Measurements from ENCODE around the gene CEP95.
A peak's percentile ranks its signal among the peaks of the same experiment; 100 is the strongest.
"Not testable (repeated sequence)": the region's sequence is repeated elsewhere in the genome, so short reads cannot be mapped to it uniquely, and the experiment has no call there.

Gene CEP95

GRCh38 chr17:64494121-64494520 is 12.7 kb upstream of the CEP95 start:
- DNase-seq (ENCODE audit: extremely low read depth in 1 of 2, low read depth in 1 of 2) = no peak

DNA sequence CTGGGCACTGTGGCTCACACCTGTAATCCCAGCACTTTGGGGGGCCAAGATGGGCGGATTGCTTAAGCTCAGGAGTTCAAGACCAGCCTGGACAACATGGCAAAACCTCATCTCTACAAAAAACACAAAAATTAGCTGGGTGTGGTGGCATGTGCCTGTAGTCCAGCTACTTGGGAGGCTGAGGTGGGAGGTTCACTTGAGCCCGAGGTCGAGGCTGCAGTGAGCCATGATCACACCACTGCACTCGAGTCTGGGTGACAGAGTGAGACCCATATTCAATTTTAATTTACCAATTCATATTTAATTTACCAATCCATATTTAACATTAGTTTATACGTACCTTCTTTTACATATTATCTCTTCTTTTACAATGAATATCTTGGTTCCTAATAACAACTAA is 11.5 kb upstream of the CEP95 start:
- not testable (repeated sequence) for DNase-seq (ENCODE audit: extremely low read depth in 1 of 2, low read depth in 1 of 2)

GRCh38 chr17:64496348-64496785 is 10.4 kb upstream of the CEP95 start:
- DNase-seq (ENCODE audit: extremely low read depth in 1 of 2, low read depth in 1 of 2) = no peak

DNA sequence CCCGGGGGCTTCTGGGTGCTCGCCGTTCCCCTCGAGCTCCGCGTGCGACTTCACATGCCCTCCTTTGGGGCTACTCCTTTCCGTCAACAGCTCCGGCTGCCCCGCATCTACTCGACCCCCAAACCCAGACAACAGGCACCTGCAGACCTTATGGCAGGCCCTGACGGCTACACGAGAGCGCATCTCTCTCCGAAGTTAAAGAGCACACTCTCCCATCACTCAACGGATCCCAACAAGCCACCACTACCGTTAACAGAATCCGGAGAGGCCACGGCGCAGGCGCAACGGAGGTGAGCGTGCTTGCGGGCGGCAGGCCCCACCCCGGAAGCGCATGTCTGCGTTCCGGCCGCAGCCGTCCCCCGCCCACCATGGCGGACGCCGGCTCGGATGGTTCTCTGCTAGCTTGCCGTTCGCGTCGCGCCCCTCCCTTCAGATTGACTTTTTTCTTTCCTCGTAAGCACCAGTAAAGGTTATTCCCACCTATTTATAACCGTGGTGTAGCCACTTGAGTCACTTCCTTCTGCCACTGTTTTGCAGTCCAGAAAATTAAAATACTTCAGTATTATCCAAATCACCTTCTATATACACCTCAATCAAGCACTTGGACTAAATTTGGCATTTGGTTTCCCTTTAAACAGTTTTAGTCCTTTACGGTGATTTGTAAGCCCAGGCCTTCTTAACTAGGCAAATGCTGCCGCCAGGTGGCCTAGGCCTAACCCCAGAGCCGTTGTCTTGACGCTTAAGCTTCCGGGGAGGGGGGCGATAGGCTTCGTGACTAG is 9.8 kb upstream of the CEP95 start, which contains the start of gene POLG2:
TSS of gene POLG2 (minus strand) at position 269 of the 779 bp plus-strand sequence. CDS start at position 183, 86 bp downstream.
- peak; percentile 90 to 94 for DNase-seq (ENCODE audit: extremely low read depth in 1 of 2, low read depth in 1 of 2)

GRCh38 chr17:64497565-64498035 is 9.2 kb upstream of the CEP95 start:
- no peak for DNase-seq (ENCODE audit: extremely low read depth in 1 of 2, low read depth in 1 of 2)

GRCh38 chr17:64498308-64499203 is 8.2 kb upstream of the CEP95 start:
- DNase-seq (ENCODE audit: extremely low read depth in 1 of 2, low read depth in 1 of 2) = no peak

GRCh38 chr17:64499805-64500486 is 6.8 kb upstream of the CEP95 start:
- no peak for DNase-seq (ENCODE audit: extremely low read depth in 1 of 2, low read depth in 1 of 2)

GRCh38 chr17:64500487-64500859 is 6.3 kb upstream of the CEP95 start:
- DNase-seq (ENCODE audit: extremely low read depth in 1 of 2, low read depth in 1 of 2) = no peak

DNA sequence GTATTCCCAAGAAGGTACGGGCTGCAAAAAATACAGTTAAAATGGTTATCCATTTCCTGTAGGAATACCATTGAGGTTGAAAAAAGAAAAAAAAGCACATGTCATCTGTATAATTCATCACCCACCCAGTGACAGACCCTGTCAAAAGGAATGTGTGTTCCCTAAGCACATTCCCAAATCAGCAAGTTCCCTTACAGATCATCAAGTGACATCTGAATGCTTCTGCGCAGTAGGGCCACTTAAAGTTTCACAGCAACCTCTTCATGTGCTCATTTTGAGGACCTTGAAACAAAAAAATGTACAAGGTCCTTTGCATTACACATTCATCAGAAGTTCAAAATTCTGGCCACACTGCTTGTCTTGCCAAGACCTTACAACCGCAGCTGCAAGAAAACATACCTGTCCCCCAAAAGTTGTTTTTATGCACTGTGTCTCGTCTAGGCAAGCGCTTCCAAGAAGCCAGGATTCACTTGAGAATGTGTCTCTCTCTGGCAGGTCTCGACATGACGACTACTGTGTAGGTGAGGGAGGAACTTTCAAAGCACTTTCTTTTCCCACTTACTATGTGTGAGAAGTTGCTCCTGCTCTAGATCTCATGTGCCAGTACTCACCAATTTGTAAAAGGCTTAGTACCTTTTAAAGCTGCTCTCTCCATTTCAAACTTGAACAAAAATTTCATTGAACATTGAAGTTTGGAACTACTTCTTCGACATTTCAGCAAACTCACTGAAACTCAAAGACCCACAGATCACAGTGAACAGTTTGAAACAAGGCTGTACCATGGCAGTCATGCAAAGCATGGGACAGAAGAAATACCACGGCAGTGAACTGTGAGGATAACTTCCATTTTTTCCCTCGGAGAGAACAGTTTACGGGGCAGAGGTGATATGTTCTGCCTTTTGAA is 5.7 kb upstream of the CEP95 start:
- no peak for DNase-seq (ENCODE audit: extremely low read depth in 1 of 2, low read depth in 1 of 2)

GRCh38 chr17:64502021-64502420 is 4.8 kb upstream of the CEP95 start:
- DNase-seq (ENCODE audit: extremely low read depth in 1 of 2, low read depth in 1 of 2) = no peak

DNA sequence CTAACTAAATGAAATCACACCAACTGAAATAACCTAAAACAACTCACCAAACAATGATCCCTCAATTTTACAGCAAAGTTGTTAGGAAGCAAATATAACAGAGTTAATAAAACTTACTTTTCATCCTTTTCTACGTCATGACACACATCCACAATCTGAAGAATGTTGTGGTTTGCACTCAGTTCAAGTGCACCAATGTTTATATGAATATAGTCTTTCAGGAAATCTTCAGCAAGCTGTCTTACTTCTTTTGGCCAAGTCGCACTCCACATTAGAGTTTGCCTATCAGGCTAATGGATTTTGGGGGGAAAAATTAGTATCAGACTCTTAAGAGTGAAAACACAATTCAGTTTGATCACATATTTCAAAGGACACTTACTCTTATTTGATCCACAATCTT is 4.0 kb upstream of the CEP95 start:
- DNase-seq (ENCODE audit: extremely low read depth in 1 of 2, low read depth in 1 of 2) = no peak

DNA sequence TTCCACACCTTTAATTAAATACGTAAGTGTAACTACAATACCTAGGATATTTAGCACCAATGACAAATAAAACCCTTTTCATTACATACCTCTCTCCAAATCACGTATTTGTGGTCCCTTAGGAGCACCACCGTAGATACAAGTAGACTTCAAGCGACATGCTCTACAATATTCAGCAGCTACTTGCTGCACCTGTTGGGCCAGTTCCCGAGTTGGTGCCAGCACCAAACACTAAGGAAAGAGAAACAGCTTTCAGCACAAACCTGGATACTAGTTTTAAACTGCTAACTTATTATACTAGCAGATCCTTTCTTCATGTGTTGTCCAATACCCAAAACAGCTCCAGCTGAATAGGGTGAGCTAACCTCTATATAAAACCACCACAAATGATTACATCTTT is 3.4 kb upstream of the CEP95 start:
- no peak for DNase-seq (ENCODE audit: extremely low read depth in 1 of 2, low read depth in 1 of 2)

GRCh38 chr17:64503821-64504768 is 2.7 kb upstream of the CEP95 start:
- DNase-seq (ENCODE audit: extremely low read depth in 1 of 2, low read depth in 1 of 2) = no peak

- no peak for DNase-seq (ENCODE audit: extremely low read depth in 1 of 2, low read depth in 1 of 2)
Observed at GRCh38 chr17:64504769-64505339, 1.9 kb upstream of the CEP95 start.

DNA sequence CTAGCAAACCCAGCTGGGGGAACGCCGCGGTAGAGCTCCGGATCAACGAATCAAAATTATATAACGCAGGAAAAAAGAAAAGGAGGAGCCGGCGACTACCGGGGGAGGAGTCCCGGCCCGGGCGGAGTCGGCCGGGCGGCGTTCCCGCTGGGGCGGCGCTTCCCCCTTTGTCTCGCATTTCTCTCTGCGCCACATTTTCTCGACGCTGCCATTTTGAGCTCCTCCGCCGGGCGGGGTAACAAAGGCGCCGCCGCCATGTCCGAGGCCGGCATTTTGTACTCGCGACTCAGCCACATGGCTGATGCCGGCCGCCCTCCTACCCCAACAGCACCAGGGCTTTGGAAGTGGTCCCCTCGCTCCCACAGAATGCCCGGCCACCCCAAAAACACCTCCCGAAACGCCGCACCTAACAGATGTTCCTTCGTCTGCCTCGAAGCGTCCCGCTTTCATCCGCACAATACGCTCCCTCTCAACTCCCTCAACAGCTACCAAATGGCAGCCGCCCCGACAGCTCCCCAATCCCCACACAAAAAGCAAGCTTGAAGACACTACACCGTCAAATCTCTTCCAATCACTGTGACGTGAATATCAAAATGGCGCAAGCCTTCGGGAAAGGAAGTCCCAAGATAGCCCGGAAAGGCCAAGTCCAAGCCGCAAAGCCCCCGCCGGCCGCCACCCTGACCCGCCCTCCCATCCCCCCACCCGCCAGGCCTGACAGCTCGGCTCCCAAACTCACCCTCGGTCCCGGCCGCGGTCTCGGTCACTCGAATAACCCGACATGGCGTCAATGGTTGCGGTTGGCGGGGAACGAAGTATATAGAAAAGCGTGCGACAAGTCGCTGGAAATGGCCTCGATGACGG is 1.2 kb upstream of the CEP95 start:
- DNase-seq (ENCODE audit: extremely low read depth in 1 of 2, low read depth in 1 of 2) = peak in 1 of 2 donors; percentile 73

DNA sequence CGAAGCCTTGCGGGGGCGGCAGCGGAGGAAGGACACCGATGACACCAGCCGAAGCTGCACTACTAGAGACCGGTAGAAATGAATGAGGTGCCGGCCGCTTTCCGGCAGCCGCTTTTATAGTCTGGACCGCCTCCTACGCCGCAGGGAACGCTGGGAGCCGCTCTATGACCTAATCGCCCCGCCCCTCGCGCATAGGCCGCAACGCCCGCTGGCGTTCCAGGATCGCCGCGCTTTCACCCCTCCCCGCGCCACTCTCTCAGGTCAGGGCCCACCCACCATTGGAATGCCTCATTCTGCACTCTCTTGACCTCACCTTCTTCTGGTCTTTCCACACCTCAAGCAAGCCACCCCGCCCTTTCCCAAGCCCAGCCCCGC is 589 bp upstream of the CEP95 start, which contains the start of gene DDX5:
TSS of gene DDX5 (minus strand) at position 89 of the 375 bp plus-strand sequence. CDS start 170 bp downstream, outside the sequence.
- DNase-seq (ENCODE audit: extremely low read depth in 1 of 2, low read depth in 1 of 2) = peak; percentile 95 to 98

- no peak for DNase-seq (ENCODE audit: extremely low read depth in 1 of 2, low read depth in 1 of 2)
Observed at GRCh38 chr17:64507413-64507782, 621 bp downstream of the CEP95 start.

GRCh38 chr17:64508683-64509082 is 1.9 kb downstream of the CEP95 start:
- no peak for DNase-seq (ENCODE audit: extremely low read depth in 1 of 2, low read depth in 1 of 2)
